Left ventricle myocardium inferior (tissue), 1 donor: ENCODE results near the gene RPS6KA6. TPM values are rescaled to one million over a fixed set of nuclear protein-coding genes. Genes with fewer than 3 reads are reported as not detected.
A peak's percentile ranks its signal among the peaks of the same experiment; 100 is the strongest.

Experiments used
- DNase-seq: peaks from one replicate; pipeline ENCODE4 v3.0.0-alpha.2; 2020
- H3K27ac ChIP-seq: fragments of 200-600 bp; replicated peaks from 2 replicates; pipeline ENCODE4 v1.8.0; 2021
- H3K27me3 ChIP-seq: fragments of 200-600 bp; 2 replicates; pipeline ENCODE4 v1.8.0; 2021; ENCODE audit warnings: low read depth
- H3K36me3 ChIP-seq: fragments of 200-600 bp; 2 replicates; pipeline ENCODE4 v1.8.0; 2021
- H3K4me1 ChIP-seq: fragments of 200-600 bp; 2 replicates; pipeline ENCODE4 v1.8.0; 2021
- H3K4me3 ChIP-seq: fragments of 200-600 bp; 2 replicates; pipeline ENCODE4 v1.8.0; 2021; ENCODE audit warnings: mild to moderate bottlenecking, moderate library complexity
- H3K9me3 ChIP-seq: fragments of 200-600 bp; replicated peaks from 2 replicates; pipeline ENCODE4 v1.8.0; 2021
- CTCF ChIP-seq: fragments of 200-600 bp; IDR thresholded peaks from 2 replicates; pipeline ENCODE4 v1.8.0; 2021; ENCODE audit warnings: antibody characterized with exemption, mild to moderate bottlenecking, borderline replicate concordance
- intact Hi-C: fragments of 100-400 bp; cut with micrococcal nuclease; formaldehyde crosslinking; loops from one replicate; pipeline ENCODE4 v1.11.0; 2022
- total RNA-seq: library from RNA; stranded (reverse); fragmentation: NEBNext Ultra II Directional; extraction: Animal tissue kit (Norgen Biotek cat#: 25700); gene quantifications from one replicate; pipeline ENCODE4 v1.2.1, GENCODE V29; 2021
- donor health status: DM: no; HTN: yes; CAD: no; lungs with severe emphysema.

The RPS6KA6 gene
- total RNA-seq, 1 donor from 2014 or later, result 0.41 TPM

GRCh38 chrX:84192006-84192405 is 4.0 kb upstream of the RPS6KA6 start:
- H3K4me1 ChIP-seq, result peaks cover 4% of the 10 kb centered on the region
- H3K27me3 ChIP-seq, result peaks cover 11% of the 10 kb centered on the region
- no peak for DNase-seq
- no peak overlapping the region for H3K27ac ChIP-seq
- no peak overlapping the region for H3K4me3 ChIP-seq
- intact Hi-C loops, result no loop called here
- no peaks in the 10 kb centered on the region for H3K9me3 ChIP-seq
- TF ChIP-seq CTCF, result no peak
- no peaks in the 10 kb centered on the region for H3K36me3 ChIP-seq

DNA sequence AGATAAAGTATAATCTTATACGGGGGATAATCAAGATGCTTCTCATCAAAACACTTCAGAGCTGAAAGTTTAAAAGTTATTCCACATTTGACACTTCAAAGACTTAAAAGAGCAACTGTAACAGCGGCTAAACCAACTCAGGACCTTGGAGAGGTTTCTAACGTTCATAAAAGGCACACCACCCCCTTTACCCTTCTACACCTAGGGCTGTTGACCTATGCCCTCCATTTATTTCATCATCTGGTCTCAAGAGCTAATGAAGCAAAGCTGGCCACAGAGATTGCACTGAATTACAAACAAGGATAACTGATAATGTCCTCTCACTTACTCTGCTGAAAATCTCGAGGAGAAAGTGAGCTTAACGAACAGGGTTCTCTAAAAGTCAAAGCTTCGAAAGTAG is 1.1 kb upstream of the RPS6KA6 start:
- intact Hi-C loops, result no loop called here
- no peak for TF ChIP-seq CTCF

DNA sequence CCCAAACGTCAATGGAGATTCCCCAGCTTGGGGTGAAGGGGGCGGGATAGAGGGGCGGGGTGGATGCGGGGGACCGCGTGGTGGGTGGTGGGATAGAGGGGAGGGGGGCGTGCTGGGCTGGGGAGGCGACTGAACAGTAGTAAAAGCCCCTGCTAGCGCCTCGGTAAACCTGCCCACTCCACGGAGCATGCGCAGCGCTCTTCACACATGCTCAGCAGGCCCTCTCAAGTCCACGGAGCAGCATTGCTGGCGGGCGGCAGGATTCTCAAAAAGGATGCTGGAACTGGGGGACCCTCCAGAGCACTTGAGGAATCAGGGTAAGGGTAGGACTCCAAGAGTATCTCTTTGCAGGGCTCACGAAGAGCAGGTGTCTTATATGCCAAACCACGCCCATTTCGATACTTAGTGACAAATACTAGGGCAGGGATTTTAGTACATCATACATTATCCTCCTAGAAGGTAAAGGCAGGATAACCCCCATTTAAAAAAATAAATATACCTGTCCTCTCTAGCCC is 378 bp upstream of the RPS6KA6 start:
- no peaks in the 10 kb centered on the region for H3K36me3 ChIP-seq
- no peaks in the 10 kb centered on the region for H3K9me3 ChIP-seq
- H3K4me3 ChIP-seq, result peak overlapping the region; percentile 65
- TF ChIP-seq CTCF, result no peak
- H3K4me1 ChIP-seq, result peaks cover 4% of the 10 kb centered on the region
- intact Hi-C loops, result no loop called here
- H3K27me3 ChIP-seq, result peaks cover 30% of the 10 kb centered on the region
- DNase-seq, result peak; percentile 14
- H3K27ac ChIP-seq, result no peak overlapping the region

More for the DNA sequence above, 1.1 kb upstream of the RPS6KA6 start:
- Histone ChIP-seq H3K4me1 (peaks cover 4% of the 10 kb centered on the region), H3K27me3 (peaks cover 28% of the 10 kb centered on the region), H3K36me3 (no peaks in the 10 kb centered on the region), H3K4me3 (no peak overlapping the region), H3K9me3 (no peaks in the 10 kb centered on the region), H3K27ac (no peak overlapping the region)
- DNase-seq, result no peak

DNA sequence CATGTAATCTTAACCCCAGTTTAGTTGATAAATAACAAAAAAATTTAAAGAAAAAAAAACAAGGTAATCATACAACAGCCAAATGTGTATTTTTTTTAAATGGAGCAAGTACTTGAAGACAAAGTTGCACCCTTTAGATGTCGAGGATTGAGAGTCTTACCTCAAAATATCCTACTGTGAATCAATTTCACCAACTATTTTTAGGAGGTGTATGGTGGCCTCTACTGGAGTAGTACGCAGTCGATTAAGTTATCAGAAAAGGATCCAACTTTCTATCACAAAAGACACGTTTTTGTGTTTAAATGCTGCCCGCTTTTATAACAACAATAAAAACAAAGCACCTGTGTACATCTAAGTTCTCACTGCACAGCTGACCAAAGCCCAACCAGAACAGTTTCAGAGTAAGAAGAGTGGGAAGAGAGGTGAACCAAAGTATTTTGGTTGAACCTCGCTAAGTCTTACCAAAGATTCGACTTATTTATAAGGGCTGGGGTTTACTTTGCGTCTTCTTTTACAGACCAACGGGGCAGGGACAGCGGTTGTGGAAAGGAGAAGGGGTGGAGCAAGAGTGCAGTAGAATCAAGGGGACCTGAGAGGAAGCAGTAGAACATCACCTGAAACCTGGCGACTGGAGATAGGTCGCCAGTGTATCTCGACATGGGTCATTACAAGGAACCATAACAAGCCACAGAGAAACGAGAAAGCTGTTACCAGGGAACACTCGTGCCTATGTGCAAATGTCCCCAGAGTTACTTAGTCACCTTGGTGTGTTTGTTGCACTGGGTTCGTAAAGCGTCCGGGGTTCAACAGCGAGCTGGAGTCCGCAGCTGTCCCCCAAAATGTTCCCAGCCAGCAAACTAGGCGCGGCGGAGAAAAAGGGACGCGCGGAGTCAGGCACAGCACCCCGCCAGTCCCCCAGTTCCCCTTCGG is 1.1 kb downstream of the RPS6KA6 start:
- intact Hi-C loops, result no loop called here
- no peaks in the 10 kb centered on the region for H3K36me3 ChIP-seq
- DNase-seq, result no peak
- H3K27me3 ChIP-seq, result peaks cover 30% of the 10 kb centered on the region
- no peaks in the 10 kb centered on the region for H3K9me3 ChIP-seq
- no peak for TF ChIP-seq CTCF
- H3K4me3 ChIP-seq, result peak overlapping the region; percentile 65
- H3K27ac ChIP-seq, result no peak overlapping the region
- H3K4me1 ChIP-seq, result peaks cover 4% of the 10 kb centered on the region

- peaks cover 1% of the 10 kb centered on the region for H3K4me1 ChIP-seq
- H3K27me3 ChIP-seq, result peaks cover 24% of the 10 kb centered on the region
- intact Hi-C loops, result no loop called here
- H3K4me3 ChIP-seq, result no peak overlapping the region
- DNase-seq, result no peak
- no peak for TF ChIP-seq CTCF
- H3K27ac ChIP-seq, result no peak overlapping the region
- no peaks in the 10 kb centered on the region for H3K9me3 ChIP-seq
- no peaks in the 10 kb centered on the region for H3K36me3 ChIP-seq
These were observed 5.5 kb downstream of the RPS6KA6 start for GRCh38 chrX:84182516-84182915.
